ENCODE results near the gene LASP1.

LASP1 gene

DNA sequence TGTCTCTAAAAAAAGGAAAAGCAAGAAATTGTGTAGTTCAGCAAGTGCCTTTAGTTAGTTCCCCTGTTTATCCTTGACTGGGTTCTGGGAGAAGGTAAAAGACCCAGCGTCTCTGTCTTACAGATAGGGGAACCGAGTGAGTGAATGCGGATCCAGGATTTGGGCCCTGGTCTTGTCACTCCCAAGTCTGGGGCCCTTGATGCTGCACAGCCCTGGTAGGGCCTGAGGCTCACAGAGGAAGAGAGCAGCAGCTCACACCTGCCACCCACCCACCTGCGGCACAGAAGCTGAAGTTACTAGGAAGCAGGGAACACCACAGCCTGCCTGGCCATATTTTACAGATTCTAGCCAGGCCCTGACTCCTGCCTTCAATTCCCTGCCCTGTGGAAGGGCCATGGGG, 22.2 kb downstream of the LASP1 start:
- no peak for ATAC-seq
- TF ChIP-seq CSDC2 (CRISPR knock-in tag; IDR thresholded peaks at IDR 0.05) = no peak
- TF ChIP-seq RARB (CRISPR knock-in tag; IDR thresholded peaks at IDR 0.05) = no peak
- no peak for TF ChIP-seq ZNF8 (CRISPR knock-in tag; IDR thresholded peaks at IDR 0.05)
- no peak for TF ChIP-seq ZC3H10 (CRISPR knock-in tag; IDR thresholded peaks at IDR 0.05)
- no peak for TF ChIP-seq PPARA (CRISPR knock-in tag; IDR thresholded peaks at IDR 0.05; ENCODE audit: borderline replicate concordance)
- TF ChIP-seq SNAI2 (CRISPR knock-in tag; IDR thresholded peaks at IDR 0.05) = no peak
- TF ChIP-seq ZNF70 (CRISPR knock-in tag; IDR thresholded peaks at IDR 0.05) = no peak
- TF ChIP-seq, protein P1, sequence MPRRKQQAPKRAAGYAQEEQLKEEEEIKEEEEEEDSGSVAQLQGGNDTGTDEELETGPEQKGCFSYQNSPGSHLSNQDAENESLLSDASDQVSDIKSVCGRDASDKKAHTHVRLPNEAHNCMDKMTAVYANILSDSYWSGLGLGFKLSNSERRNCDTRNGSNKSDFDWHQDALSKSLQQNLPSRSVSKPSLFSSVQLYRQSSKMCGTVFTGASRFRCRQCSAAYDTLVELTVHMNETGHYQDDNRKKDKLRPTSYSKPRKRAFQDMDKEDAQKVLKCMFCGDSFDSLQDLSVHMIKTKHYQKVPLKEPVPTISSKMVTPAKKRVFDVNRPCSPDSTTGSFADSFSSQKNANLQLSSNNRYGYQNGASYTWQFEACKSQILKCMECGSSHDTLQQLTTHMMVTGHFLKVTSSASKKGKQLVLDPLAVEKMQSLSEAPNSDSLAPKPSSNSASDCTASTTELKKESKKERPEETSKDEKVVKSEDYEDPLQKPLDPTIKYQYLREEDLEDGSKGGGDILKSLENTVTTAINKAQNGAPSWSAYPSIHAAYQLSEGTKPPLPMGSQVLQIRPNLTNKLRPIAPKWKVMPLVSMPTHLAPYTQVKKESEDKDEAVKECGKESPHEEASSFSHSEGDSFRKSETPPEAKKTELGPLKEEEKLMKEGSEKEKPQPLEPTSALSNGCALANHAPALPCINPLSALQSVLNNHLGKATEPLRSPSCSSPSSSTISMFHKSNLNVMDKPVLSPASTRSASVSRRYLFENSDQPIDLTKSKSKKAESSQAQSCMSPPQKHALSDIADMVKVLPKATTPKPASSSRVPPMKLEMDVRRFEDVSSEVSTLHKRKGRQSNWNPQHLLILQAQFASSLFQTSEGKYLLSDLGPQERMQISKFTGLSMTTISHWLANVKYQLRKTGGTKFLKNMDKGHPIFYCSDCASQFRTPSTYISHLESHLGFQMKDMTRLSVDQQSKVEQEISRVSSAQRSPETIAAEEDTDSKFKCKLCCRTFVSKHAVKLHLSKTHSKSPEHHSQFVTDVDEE (CRISPR knock-in tag; IDR thresholded peaks at IDR 0.05) = no peak
- no peak for TF ChIP-seq TOX (CRISPR knock-in tag; IDR thresholded peaks at IDR 0.05; ENCODE audit: borderline replicate concordance)
- TF ChIP-seq GLIS3 (CRISPR knock-in tag; IDR thresholded peaks at IDR 0.05) = no peak
- no peak for TF ChIP-seq ZFP30 (CRISPR knock-in tag; IDR thresholded peaks at IDR 0.05)
- no peak for TF ChIP-seq BACH2 (CRISPR knock-in tag; IDR thresholded peaks at IDR 0.05; ENCODE audit: borderline replicate concordance)

DNA sequence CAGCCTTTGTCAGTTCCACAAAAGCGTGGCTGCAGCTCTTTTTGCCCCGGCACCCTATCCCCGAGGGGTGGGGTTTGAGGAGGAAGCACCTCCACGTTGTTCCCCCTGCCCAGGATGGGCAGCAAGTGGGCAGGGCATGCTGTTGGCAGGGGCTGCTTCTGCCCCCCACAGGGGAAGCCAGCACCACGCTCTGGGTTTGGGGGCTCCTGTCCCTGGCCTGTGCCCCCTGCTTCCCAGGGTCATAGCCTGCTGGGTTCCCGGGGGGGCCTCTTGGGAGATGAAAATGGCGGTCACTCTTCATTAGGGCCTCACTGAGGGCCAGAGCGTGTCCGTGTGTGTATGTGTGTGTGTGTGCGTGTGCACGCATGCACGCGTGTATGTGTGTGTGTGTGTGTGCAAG, 22.8 kb downstream of the LASP1 start:
- no peak for TF ChIP-seq TOX (CRISPR knock-in tag; IDR thresholded peaks at IDR 0.05; ENCODE audit: borderline replicate concordance)
- no peak for TF ChIP-seq GLIS3 (CRISPR knock-in tag; IDR thresholded peaks at IDR 0.05)
- TF ChIP-seq ZFP30 (CRISPR knock-in tag; IDR thresholded peaks at IDR 0.05) = no peak
- no peak for TF ChIP-seq ZC3H10 (CRISPR knock-in tag; IDR thresholded peaks at IDR 0.05)
- TF ChIP-seq, protein P2, sequence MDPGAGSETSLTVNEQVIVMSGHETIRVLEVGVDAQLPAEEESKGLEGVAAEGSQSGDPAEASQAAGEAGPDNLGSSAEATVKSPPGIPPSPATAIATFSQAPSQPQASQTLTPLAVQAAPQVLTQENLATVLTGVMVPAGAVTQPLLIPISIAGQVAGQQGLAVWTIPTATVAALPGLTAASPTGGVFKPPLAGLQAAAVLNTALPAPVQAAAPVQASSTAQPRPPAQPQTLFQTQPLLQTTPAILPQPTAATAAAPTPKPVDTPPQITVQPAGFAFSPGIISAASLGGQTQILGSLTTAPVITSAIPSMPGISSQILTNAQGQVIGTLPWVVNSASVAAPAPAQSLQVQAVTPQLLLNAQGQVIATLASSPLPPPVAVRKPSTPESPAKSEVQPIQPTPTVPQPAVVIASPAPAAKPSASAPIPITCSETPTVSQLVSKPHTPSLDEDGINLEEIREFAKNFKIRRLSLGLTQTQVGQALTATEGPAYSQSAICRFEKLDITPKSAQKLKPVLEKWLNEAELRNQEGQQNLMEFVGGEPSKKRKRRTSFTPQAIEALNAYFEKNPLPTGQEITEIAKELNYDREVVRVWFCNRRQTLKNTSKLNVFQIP (CRISPR knock-in tag; IDR thresholded peaks at IDR 0.05; ENCODE audit: borderline replicate concordance, low read depth) = no peak
- TF ChIP-seq SNAI2 (CRISPR knock-in tag; IDR thresholded peaks at IDR 0.05) = no peak
- TF ChIP-seq, protein P3, sequence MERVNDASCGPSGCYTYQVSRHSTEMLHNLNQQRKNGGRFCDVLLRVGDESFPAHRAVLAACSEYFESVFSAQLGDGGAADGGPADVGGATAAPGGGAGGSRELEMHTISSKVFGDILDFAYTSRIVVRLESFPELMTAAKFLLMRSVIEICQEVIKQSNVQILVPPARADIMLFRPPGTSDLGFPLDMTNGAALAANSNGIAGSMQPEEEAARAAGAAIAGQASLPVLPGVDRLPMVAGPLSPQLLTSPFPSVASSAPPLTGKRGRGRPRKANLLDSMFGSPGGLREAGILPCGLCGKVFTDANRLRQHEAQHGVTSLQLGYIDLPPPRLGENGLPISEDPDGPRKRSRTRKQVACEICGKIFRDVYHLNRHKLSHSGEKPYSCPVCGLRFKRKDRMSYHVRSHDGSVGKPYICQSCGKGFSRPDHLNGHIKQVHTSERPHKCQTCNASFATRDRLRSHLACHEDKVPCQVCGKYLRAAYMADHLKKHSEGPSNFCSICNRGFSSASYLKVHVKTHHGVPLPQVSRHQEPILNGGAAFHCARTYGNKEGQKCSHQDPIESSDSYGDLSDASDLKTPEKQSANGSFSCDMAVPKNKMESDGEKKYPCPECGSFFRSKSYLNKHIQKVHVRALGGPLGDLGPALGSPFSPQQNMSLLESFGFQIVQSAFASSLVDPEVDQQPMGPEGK (CRISPR knock-in tag; IDR thresholded peaks at IDR 0.05; ENCODE audit: borderline replicate concordance) = no peak
- no peak for TF ChIP-seq ARNTL (CRISPR knock-in tag; IDR thresholded peaks at IDR 0.05; ENCODE audit: borderline replicate concordance, low read depth)
- no peak for TF ChIP-seq RARB (CRISPR knock-in tag; IDR thresholded peaks at IDR 0.05)
- TF ChIP-seq, protein P1 (CRISPR knock-in tag; IDR thresholded peaks at IDR 0.05) = no peak
- no peak for TF ChIP-seq ISL1 (CRISPR knock-in tag; IDR thresholded peaks at IDR 0.05)
- TF ChIP-seq ZNF8 (CRISPR knock-in tag; IDR thresholded peaks at IDR 0.05) = no peak
- TF ChIP-seq, protein P4, sequence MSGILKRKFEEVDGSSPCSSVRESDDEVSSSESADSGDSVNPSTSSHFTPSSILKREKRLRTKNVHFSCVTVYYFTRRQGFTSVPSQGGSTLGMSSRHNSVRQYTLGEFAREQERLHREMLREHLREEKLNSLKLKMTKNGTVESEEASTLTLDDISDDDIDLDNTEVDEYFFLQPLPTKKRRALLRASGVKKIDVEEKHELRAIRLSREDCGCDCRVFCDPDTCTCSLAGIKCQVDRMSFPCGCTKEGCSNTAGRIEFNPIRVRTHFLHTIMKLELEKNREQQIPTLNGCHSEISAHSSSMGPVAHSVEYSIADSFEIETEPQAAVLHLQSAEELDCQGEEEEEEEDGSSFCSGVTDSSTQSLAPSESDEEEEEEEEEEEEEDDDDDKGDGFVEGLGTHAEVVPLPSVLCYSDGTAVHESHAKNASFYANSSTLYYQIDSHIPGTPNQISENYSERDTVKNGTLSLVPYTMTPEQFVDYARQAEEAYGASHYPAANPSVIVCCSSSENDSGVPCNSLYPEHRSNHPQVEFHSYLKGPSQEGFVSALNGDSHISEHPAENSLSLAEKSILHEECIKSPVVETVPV (CRISPR knock-in tag; IDR thresholded peaks at IDR 0.05) = no peak
- no peak for TF ChIP-seq ZNF565 (CRISPR knock-in tag; conservative IDR thresholded peaks at IDR 0.05; ENCODE audit: low read depth)
- no peak for TF ChIP-seq BACH2 (CRISPR knock-in tag; IDR thresholded peaks at IDR 0.05; ENCODE audit: borderline replicate concordance)
- TF ChIP-seq PPARA (CRISPR knock-in tag; IDR thresholded peaks at IDR 0.05; ENCODE audit: borderline replicate concordance) = no peak
- no peak for TF ChIP-seq TCF4 (CRISPR knock-in tag; IDR thresholded peaks at IDR 0.05; ENCODE audit: borderline replicate concordance)
- no peak for TF ChIP-seq OSR1 (CRISPR knock-in tag; IDR thresholded peaks at IDR 0.05)
- TF ChIP-seq ZFP3 (CRISPR knock-in tag; IDR thresholded peaks at IDR 0.05) = no peak

More for the DNA sequence above, 22.8 kb downstream of the LASP1 start:
- ATAC-seq = no peak

Measured in SK-N-SH treated with all-trans-retinoic acid at 6 μM for 48 hours (cell line).